BE2C (cell line): ENCODE results near the gene EIF2AK3.

ENCODE experiments used
- DNase-seq: peaks from one replicate; pipeline ENCODE4 v3.0.0-alpha.2; 2020
- H3K27me3 ChIP-seq: fragments of 250-450 bp; sonication (Bioruptor Pico); 2 replicates; pipeline ENCODE4 v1.5.1; 2020; ENCODE audit warnings: mild to moderate bottlenecking
- H3K36me3 ChIP-seq: fragments of 250-450 bp; sonication (Bioruptor Pico); 2 replicates; pipeline ENCODE4 v1.5.1; 2020; ENCODE audit warnings: mild to moderate bottlenecking
- H3K4me1 ChIP-seq: fragments of 250-450 bp; sonication (Bioruptor Pico); 2 replicates; pipeline ENCODE4 v1.5.1; 2020
- H3K4me3 ChIP-seq: 2 replicates; pipeline ENCODE4 v1.5.1; 2011; ENCODE audit warnings: low read depth, low read length
- H3K9me3 ChIP-seq: fragments of 250-450 bp; sonication (Bioruptor Pico); 2 replicates; pipeline ENCODE4 v1.5.1; 2020
- TF ChIP-seq, protein P1 (sequence below): IDR thresholded peaks from 2 replicates; pipeline ENCODE4 v1.5.1; 2012; ENCODE audit warnings: mild to moderate bottlenecking, low read depth, low read length

EIF2AK3 gene

DNA sequence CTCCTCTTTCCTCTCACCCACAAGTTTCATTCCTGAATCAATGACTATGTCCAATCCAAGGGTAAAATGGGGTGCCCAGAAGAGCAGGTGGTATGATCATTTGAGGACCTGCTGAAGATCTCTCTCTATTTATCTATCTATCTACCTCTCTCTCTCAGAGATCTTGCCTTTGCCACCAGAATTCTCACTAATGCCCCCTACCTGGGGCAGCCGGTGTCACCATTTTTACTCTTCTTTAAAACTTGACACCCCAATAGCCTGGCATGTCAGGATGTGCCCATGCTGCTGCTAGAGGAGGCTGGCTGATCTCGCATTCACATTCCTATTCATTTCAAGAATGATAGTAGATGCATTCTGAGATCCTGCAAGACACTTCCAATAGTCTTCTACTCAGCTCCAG lies 40.0 kb upstream of the EIF2AK3 start:
- Histone ChIP-seq H3K36me3 (no peaks in the 10 kb centered on the region), H3K9me3 (no peaks in the 10 kb centered on the region), H3K27me3 (no peaks in the 10 kb centered on the region), H3K4me1 (no peaks in the 10 kb centered on the region; the same call in 1 of the 2 replicates), H3K4me3 (no peak overlapping the region)
- DNase-seq: no peak
- TF ChIP-seq, protein P1, sequence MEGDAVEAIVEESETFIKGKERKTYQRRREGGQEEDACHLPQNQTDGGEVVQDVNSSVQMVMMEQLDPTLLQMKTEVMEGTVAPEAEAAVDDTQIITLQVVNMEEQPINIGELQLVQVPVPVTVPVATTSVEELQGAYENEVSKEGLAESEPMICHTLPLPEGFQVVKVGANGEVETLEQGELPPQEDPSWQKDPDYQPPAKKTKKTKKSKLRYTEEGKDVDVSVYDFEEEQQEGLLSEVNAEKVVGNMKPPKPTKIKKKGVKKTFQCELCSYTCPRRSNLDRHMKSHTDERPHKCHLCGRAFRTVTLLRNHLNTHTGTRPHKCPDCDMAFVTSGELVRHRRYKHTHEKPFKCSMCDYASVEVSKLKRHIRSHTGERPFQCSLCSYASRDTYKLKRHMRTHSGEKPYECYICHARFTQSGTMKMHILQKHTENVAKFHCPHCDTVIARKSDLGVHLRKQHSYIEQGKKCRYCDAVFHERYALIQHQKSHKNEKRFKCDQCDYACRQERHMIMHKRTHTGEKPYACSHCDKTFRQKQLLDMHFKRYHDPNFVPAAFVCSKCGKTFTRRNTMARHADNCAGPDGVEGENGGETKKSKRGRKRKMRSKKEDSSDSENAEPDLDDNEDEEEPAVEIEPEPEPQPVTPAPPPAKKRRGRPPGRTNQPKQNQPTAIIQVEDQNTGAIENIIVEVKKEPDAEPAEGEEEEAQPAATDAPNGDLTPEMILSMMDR: no peak

DNA sequence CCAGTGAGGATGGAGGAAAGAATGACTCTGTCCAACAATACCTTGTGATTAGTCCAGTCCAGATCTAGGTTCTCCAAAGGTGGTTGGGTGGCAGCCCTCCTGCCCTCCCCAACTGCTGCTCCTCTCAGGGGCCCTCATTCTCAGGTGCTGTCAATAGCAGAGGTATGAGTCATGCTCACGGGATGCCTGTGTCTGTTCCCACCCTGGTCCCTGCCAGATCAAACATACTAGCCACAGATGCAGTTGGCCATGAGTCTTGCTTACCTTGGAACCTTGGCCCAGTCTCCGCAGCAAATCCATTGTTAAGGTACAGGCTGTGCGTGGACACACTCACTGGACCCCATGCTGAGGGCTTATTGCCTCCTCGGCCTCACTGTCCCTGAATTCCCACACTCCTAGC lies 39.3 kb upstream of the EIF2AK3 start:
- no peak overlapping the region for H3K4me3 ChIP-seq
- no peak for DNase-seq

DNA sequence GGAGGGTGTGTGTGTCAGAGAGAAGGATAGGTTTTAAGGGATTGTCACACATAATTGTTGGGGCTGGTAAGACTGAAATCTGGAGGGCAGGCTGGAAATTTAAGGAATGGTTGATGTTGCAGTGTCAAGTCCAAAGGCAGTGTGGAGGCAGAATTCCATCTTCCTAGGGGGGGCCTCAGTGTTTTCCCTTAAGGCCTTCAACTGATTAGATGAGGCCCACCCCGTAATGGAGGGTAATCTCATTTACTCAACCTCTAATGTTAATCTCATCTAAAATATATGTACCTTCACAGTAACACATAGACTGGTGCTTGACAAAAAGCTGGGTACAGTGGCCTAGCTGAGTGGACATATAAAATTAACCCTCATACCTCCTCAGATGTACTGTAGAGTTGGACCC lies 33.4 kb upstream of the EIF2AK3 start:
- H3K36me3 ChIP-seq: no peaks in the 10 kb centered on the region
- H3K27me3 ChIP-seq: no peaks in the 10 kb centered on the region
- H3K9me3 ChIP-seq: no peaks in the 10 kb centered on the region
- no peak for DNase-seq
- TF ChIP-seq, protein P1: no peak
- H3K4me3 ChIP-seq: no peak overlapping the region
- no peaks in the 10 kb centered on the region for H3K4me1 ChIP-seq

More for the DNA sequence above, 39.3 kb upstream of the EIF2AK3 start:
- Histone ChIP-seq H3K9me3 (no peaks in the 10 kb centered on the region), H3K27me3 (no peaks in the 10 kb centered on the region), H3K36me3 (no peaks in the 10 kb centered on the region), H3K4me1 (no peaks in the 10 kb centered on the region; the same call in 1 of the 2 replicates)
- TF ChIP-seq, protein P1: no peak

DNA sequence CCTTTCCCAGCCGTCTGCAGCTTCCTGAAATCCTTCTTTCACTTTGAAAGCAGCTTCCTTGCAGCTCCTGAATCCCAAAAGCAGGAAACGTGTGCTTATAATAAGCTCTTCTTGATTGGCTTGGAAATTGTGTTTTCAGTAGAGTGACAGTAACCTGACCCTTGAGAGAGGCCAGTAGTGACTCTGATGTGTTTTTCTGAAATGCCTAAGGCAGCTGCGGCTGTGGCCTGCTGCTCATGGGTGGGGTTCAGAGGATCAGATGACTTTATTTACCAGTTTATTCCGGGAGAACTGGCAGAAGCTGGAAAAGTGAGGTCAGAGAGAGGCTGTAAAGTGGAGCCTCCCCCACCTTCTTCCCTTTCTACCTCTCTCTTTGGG lies 32.3 kb upstream of the EIF2AK3 start:
- DNase-seq: no peak
- no peak overlapping the region for H3K4me3 ChIP-seq
- TF ChIP-seq, protein P1: no peak
- H3K4me1 ChIP-seq: no peaks in the 10 kb centered on the region
- no peaks in the 10 kb centered on the region for H3K36me3 ChIP-seq
- H3K9me3 ChIP-seq: no peaks in the 10 kb centered on the region
- H3K27me3 ChIP-seq: no peaks in the 10 kb centered on the region

DNA sequence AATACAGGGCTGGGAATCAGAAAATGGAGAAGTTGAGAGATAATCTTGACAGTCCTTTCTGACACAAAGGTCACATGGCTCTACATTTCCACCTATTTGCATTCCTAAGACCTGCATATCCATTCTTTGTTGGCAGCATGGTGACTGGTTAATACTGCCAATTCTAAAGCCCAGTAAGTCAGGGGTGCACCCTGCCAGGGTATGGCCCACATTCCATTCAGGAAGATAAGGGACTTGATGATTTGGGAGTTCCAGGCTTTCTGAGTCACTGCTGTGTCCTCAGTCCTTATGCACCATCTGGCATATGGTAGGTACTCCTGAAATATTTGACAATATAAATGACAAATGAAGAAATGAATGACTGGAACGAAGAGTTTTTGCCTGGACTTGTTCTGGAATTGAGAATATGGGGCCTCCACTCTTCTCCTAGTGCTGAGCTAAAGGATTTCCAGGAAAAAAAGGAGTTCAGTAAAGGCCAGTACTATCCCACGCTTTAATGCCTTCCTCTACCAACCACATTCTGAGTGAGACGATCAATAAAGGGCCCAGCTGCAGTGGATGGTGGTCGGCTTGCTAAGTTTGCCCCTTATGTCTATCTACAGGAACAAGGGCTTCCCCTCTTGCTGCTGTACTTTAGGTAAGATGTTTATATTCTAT lies 31.7 kb upstream of the EIF2AK3 start:
- H3K4me3 ChIP-seq: no peak overlapping the region
- no peak for DNase-seq
- H3K4me1 ChIP-seq: no peaks in the 10 kb centered on the region
- no peaks in the 10 kb centered on the region for H3K36me3 ChIP-seq
- no peaks in the 10 kb centered on the region for H3K9me3 ChIP-seq
- no peaks in the 10 kb centered on the region for H3K27me3 ChIP-seq
- TF ChIP-seq, protein P1: no peak

GRCh38 chr2:88658326-88658725 lies 31.1 kb upstream of the EIF2AK3 start:
- no peak for DNase-seq
- Histone ChIP-seq H3K36me3 (no peaks in the 10 kb centered on the region), H3K27me3 (no peaks in the 10 kb centered on the region), H3K4me1 (no peaks in the 10 kb centered on the region), H3K4me3 (no peak overlapping the region), H3K9me3 (no peaks in the 10 kb centered on the region)
- TF ChIP-seq, protein P1: no peak
